MCF 10A (cell line): ENCODE results near the gene FOXO3. TPM values are rescaled to one million over a fixed set of nuclear protein-coding genes. Genes with fewer than 3 reads are reported as not detected.
"Not testable (repeated sequence)": the region's sequence is repeated elsewhere in the genome, so short reads cannot be mapped to it uniquely, and the experiment has no call there.

Source experiments
- BruUV-seq: library from RNA; stranded (reverse); fragments of 400-500 nt; replicated peaks from 2 replicates; lab custom pipeline; 2021; lab: Mats Ljungman, UMichigan
- CTCF ChIA-PET: fragments of 300-600 bp; sonication (Branson Sonifier 250); formaldehyde crosslinking; extraction: SDS; loops from one replicate; lab custom pipeline; 2021; ENCODE audit warnings: antibody characterized with exemption, inconsistent platforms; lab: Yijun Ruan, JAX
- POLR2A ChIA-PET: fragments of 300-600, 350-650 bp; sonication (Branson Sonifier 250); formaldehyde crosslinking; extraction: SDS; loops from one replicate; lab custom pipeline; 2020; ENCODE audit warnings: antibody characterized with exemption, inconsistent platforms; lab: Yijun Ruan, JAX
- DNase-seq: peaks from one replicate; pipeline ENCODE4 v3.0.0-alpha.2; 2018; ENCODE audit not compliant: unreplicated experiment
- H3K27ac Mint-ChIP-seq: one replicate; pipeline ENCODE4 v1.8.0; 2022; ENCODE audit warnings: mild to moderate bottlenecking, low read depth, mixed read lengths; ENCODE audit not compliant: unreplicated experiment
- H3K27me3 Mint-ChIP-seq: one replicate; pipeline ENCODE4 v1.8.0; 2022; ENCODE audit warnings: mixed read lengths; ENCODE audit not compliant: insufficient read depth, unreplicated experiment
- H3K36me3 Mint-ChIP-seq: one replicate; pipeline ENCODE4 v1.8.0; 2022; ENCODE audit warnings: mild to moderate bottlenecking, moderate library complexity, mixed read lengths; ENCODE audit not compliant: insufficient read depth, unreplicated experiment
- H3K4me1 Mint-ChIP-seq: one replicate; pipeline ENCODE4 v1.8.0; 2022; ENCODE audit warnings: mixed read lengths; ENCODE audit not compliant: insufficient read depth, unreplicated experiment
- H3K4me3 Mint-ChIP-seq: one replicate; pipeline ENCODE4 v1.8.0; 2022; ENCODE audit warnings: mild to moderate bottlenecking, moderate library complexity, mixed read lengths; ENCODE audit not compliant: unreplicated experiment
- H3K9me3 Mint-ChIP-seq: one replicate; pipeline ENCODE4 v1.8.0; 2022; ENCODE audit warnings: mixed read lengths; ENCODE audit not compliant: unreplicated experiment
- CTCF ChIP-seq: fragments of 200-600 bp; IDR thresholded peaks from one replicate; pipeline ENCODE4 v1.8.0; 2022; ENCODE audit warnings: antibody characterized with exemption, mild to moderate bottlenecking; ENCODE audit not compliant: unreplicated experiment
- intact Hi-C: fragments of 100-400 bp; cut with micrococcal nuclease; formaldehyde crosslinking; loops from 2 replicates; pipeline ENCODE4 v1.14.1; 2022
- total RNA-seq: library from RNA; stranded (reverse); gene quantifications from 2 replicates; pipeline ENCODE4 v1.2.3, GENCODE V29; 2022

FOXO3 gene
- total RNA-seq, 1 experiment from 2014 or later = 53.0 TPM

GRCh38 chr6:108660251-108660650 is 99.5 kb downstream of the FOXO3 start:
- H3K4me3 Mint-ChIP-seq = no peak overlapping the region
- intact Hi-C loops = loop anchor here (2.0 kb wide), 1 partner anchor 71 kb away; no protein-coding TSS in a partner anchor
- peaks cover 37% of the 10 kb centered on the region for H3K4me1 Mint-ChIP-seq
- CTCF ChIA-PET = no interaction called here
- no peak for DNase-seq
- TF ChIP-seq CTCF = no peak
- POLR2A ChIA-PET = interaction anchor here (0.6 kb wide), 1 partner anchor 424 kb away, joined by 3 read pairs; no protein-coding TSS in a partner anchor
- no peaks in the 10 kb centered on the region for H3K9me3 Mint-ChIP-seq
- H3K27ac Mint-ChIP-seq = no peak overlapping the region
- H3K27me3 Mint-ChIP-seq = no peaks in the 10 kb centered on the region
- BruUV-seq = no TSS peak
- peaks cover 53% of the 10 kb centered on the region for H3K36me3 Mint-ChIP-seq

- intact Hi-C loops = loop anchor here (2.0 kb wide), 1 partner anchor 73 kb away; no protein-coding TSS in a partner anchor
- H3K36me3 Mint-ChIP-seq = peaks cover 56% of the 10 kb centered on the region
- no TSS peak for BruUV-seq
- H3K27me3 Mint-ChIP-seq = no peaks in the 10 kb centered on the region
- CTCF ChIA-PET = no interaction called here
- no peaks in the 10 kb centered on the region for H3K9me3 Mint-ChIP-seq
- no peak for TF ChIP-seq CTCF
- no peak overlapping the region for H3K27ac Mint-ChIP-seq
- H3K4me1 Mint-ChIP-seq = peaks cover 36% of the 10 kb centered on the region
- no peak overlapping the region for H3K4me3 Mint-ChIP-seq
- POLR2A ChIA-PET = interaction anchor here (1.2 kb wide), 1 partner anchor 10 kb away, joined by 3 read pairs; no protein-coding TSS in a partner anchor
- DNase-seq = peak; percentile 32
These were observed 100.7 kb downstream of the FOXO3 start for GRCh38 chr6:108661430-108661829.

- TF ChIP-seq CTCF = no peak
- ChIA-PET POLR2A (interaction anchor here (1.2 kb wide), 1 partner anchor 9 kb away, joined by 3 read pairs; no protein-coding TSS in a partner anchor), CTCF (no interaction called here)
- Mint-ChIP-seq H3K27ac (peak overlapping the region; percentile 24), H3K4me3 (no peak overlapping the region), H3K4me1 (peaks cover 31% of the 10 kb centered on the region), H3K9me3 (no peaks in the 10 kb centered on the region), H3K36me3 (peaks cover 58% of the 10 kb centered on the region), H3K27me3 (no peaks in the 10 kb centered on the region)
- no peak for DNase-seq
- intact Hi-C loops = loop anchor here (2.0 kb wide), 1 partner anchor 73 kb away; no protein-coding TSS in a partner anchor
- no TSS peak for BruUV-seq
These were observed 101.3 kb downstream of the FOXO3 start for GRCh38 chr6:108661982-108662381.

- BruUV-seq = no TSS peak
- H3K27ac Mint-ChIP-seq = peak overlapping the region; percentile 24
- H3K27me3 Mint-ChIP-seq = no peaks in the 10 kb centered on the region
- intact Hi-C loops = no loop called here
- TF ChIP-seq CTCF = no peak
- H3K36me3 Mint-ChIP-seq = peaks cover 65% of the 10 kb centered on the region
- POLR2A ChIA-PET = interaction anchor here (1.2 to 1.3 kb wide), 2 partner anchors 8 to 9 kb away, joined by 3 read pairs; no protein-coding TSS in a partner anchor
- no peak for DNase-seq
- CTCF ChIA-PET = no interaction called here
- peaks cover 26% of the 10 kb centered on the region for H3K4me1 Mint-ChIP-seq
- no peaks in the 10 kb centered on the region for H3K9me3 Mint-ChIP-seq
- H3K4me3 Mint-ChIP-seq = no peak overlapping the region
These were observed 102.0 kb downstream of the FOXO3 start for GRCh38 chr6:108662702-108663101.

- H3K4me1 Mint-ChIP-seq = peaks cover 24% of the 10 kb centered on the region
- H3K27ac Mint-ChIP-seq, BruUV-seq, H3K4me3 Mint-ChIP-seq, CTCF ChIA-PET, H3K9me3 Mint-ChIP-seq, intact Hi-C loops, DNase-seq, H3K27me3 Mint-ChIP-seq: not testable (repeated sequence)
- H3K36me3 Mint-ChIP-seq = peaks cover 65% of the 10 kb centered on the region
- POLR2A ChIA-PET = interaction anchor here (0.6 to 1.3 kb wide), 2 partner anchors 8 to 9 kb away, joined by 3 read pairs; no protein-coding TSS in a partner anchor
These were observed 102.9 kb downstream of the FOXO3 start for GRCh38 chr6:108663494-108664064.
